ENCODE data around the gene SREBF2.

DNA sequence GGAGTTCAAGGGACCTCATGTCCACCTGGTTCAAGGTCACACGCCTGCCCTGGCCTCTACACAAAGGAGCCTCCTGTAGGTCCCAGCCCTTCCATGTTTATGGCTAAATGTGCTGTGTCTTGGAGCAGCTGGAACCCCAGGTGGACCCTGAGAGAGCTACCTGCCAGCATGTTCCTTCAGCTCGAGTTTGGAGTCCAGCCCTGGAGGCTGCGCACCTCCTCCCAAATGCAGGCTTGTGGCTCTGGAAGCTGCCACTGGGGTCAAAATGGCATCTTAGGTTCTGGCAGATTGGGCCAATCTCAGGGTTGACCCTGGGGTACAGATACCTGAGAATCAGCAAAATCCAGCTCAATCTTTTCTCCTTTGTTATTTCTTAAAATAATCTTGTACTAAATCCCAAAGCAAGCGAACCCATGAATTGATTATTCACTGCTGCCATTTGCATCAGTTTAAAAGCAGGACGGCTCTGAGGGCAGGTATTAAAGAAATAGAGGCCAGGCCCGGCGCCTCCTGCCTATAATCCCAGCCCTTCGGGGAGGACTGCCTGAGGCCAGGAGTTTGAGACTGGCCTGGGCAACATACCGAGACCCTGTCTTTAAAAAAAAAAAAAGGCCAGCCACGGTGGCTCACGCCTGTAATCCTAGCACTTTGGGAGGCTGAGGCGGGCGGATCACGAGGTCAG lies 90.8 kb downstream of the SREBF2 start:
- peak in 1 of 3 experiments; percentile 1; a peak in 1 of 4 replicates for TF ChIP-seq CTCF (IDR thresholded peaks at IDR 0.05; ENCODE audit: control extremely low read depth in 1 of 3, insufficient read depth in 1 of 3, low read depth in 1 of 3, low read length in 3 of 3)
- TF ChIP-seq EGR1 (IDR thresholded peaks at IDR 0.05; ENCODE audit: borderline replicate concordance, low read depth, low read length), result no peak
- no peak for TF ChIP-seq SP2 (IDR thresholded peaks at IDR 0.05; ENCODE audit: low read length)
- TF ChIP-seq SIN3A (conservative IDR thresholded peaks at IDR 0.05 in 1 of 2, IDR thresholded peaks at IDR 0.05 in 1 of 2; ENCODE audit: low read depth in 1 of 2, low read length in 2 of 2), result no peak
- no peak for TF ChIP-seq POLR2AphosphoS5 (IDR thresholded peaks at IDR 0.05; ENCODE audit: low read depth, low read length)
- TF ChIP-seq, protein P1, sequence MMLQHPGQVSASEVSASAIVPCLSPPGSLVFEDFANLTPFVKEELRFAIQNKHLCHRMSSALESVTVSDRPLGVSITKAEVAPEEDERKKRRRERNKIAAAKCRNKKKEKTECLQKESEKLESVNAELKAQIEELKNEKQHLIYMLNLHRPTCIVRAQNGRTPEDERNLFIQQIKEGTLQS (IDR thresholded peaks at IDR 0.05; ENCODE audit: insufficient read depth, low read depth, low read length), result no peak
- TF ChIP-seq PHF8 (conservative IDR thresholded peaks at IDR 0.05; ENCODE audit: low read depth, low read length), result no peak
- no peak for TF ChIP-seq KDM1A (IDR thresholded peaks at IDR 0.05; ENCODE audit: borderline replicate concordance, low read length)

All from H1 (cell line).